Neural crest cell (in vitro differentiated cells): ENCODE data around the gene TUBGCP3. TPM values are rescaled to one million over a fixed set of nuclear protein-coding genes. Genes with fewer than 3 reads are reported as not detected.

Experiments used
- DNase-seq: peaks from one replicate; pipeline ENCODE4 v3.0.0; 2021; ENCODE audit warnings: low read depth, mixed read lengths, low spot score
- H3K27ac Mint-ChIP-seq: one replicate; pipeline ENCODE4 v1.8.0; 2021; ENCODE audit warnings: mild to moderate bottlenecking, mixed read lengths; ENCODE audit not compliant: unreplicated experiment
- H3K27me3 Mint-ChIP-seq: 2 replicates; pipeline ENCODE4 v1.8.0; 2021; ENCODE audit warnings: low read depth, mild to moderate bottlenecking, mixed read lengths
- H3K36me3 Mint-ChIP-seq: 2 replicates; pipeline ENCODE4 v1.8.0; 2021; ENCODE audit warnings: low read depth, mild to moderate bottlenecking, mixed read lengths
- H3K4me1 Mint-ChIP-seq: 2 replicates; pipeline ENCODE4 v1.8.0; 2021; ENCODE audit warnings: mixed read lengths
- H3K4me3 Mint-ChIP-seq: one replicate; pipeline ENCODE4 v1.8.0; 2021; ENCODE audit warnings: mild to moderate bottlenecking, mixed read lengths
- H3K9me3 Mint-ChIP-seq: 2 replicates; pipeline ENCODE4 v1.8.0; 2021; ENCODE audit warnings: mixed read lengths
- CTCF ChIP-seq: fragments of 200-600 bp; sonication (generic); conservative IDR thresholded peaks from 2 replicates; pipeline ENCODE4 v1.5.0; 2021; ENCODE audit warnings: antibody characterized with exemption, mild to moderate bottlenecking
- total RNA-seq: library from RNA; stranded (reverse); gene quantifications from 2 replicates; pipeline ENCODE4 v1.2.1, GENCODE V29; 2021

TUBGCP3 gene
- total RNA-seq, 1 donor from 2014 or later, result 43.9 TPM

GRCh38 chr13:112624602-112625430 is 36.9 kb upstream of the TUBGCP3 start:
- H3K27me3 Mint-ChIP-seq, result peaks cover 12% of the 10 kb centered on the region

GRCh38 chr13:112624040-112624439 is 36.1 kb upstream of the TUBGCP3 start:
- H3K27ac Mint-ChIP-seq, result no peak overlapping the region
- peaks cover 9% of the 10 kb centered on the region for H3K4me1 Mint-ChIP-seq
- H3K9me3 Mint-ChIP-seq, result no peaks in the 10 kb centered on the region
- no peaks in the 10 kb centered on the region for H3K36me3 Mint-ChIP-seq
- peaks cover 9% of the 10 kb centered on the region for H3K27me3 Mint-ChIP-seq
- no peak overlapping the region for H3K4me3 Mint-ChIP-seq
- no peak for DNase-seq
- no peak for TF ChIP-seq CTCF

More at GRCh38 chr13:112624602-112625430, 36.9 kb upstream of the TUBGCP3 start:
- H3K4me3 Mint-ChIP-seq, result no peak overlapping the region
- TF ChIP-seq CTCF, result no peak
- H3K27ac Mint-ChIP-seq, result no peak overlapping the region
- DNase-seq, result no peak
- no peaks in the 10 kb centered on the region for H3K9me3 Mint-ChIP-seq
- H3K36me3 Mint-ChIP-seq, result no peaks in the 10 kb centered on the region
- H3K4me1 Mint-ChIP-seq, result peaks cover 4% of the 10 kb centered on the region

GRCh38 chr13:112623051-112623711 is 35.2 kb upstream of the TUBGCP3 start:
- peaks cover 9% of the 10 kb centered on the region for H3K4me1 Mint-ChIP-seq
- no peak for DNase-seq
- TF ChIP-seq CTCF, result no peak
- H3K27ac Mint-ChIP-seq, result no peak overlapping the region
- H3K4me3 Mint-ChIP-seq, result no peak overlapping the region
- H3K27me3 Mint-ChIP-seq, result peaks cover 8% of the 10 kb centered on the region
- H3K36me3 Mint-ChIP-seq, result no peaks in the 10 kb centered on the region
- no peaks in the 10 kb centered on the region for H3K9me3 Mint-ChIP-seq

- TF ChIP-seq CTCF, result no peak
- Mint-ChIP-seq H3K27ac (no peak overlapping the region), H3K36me3 (no peaks in the 10 kb centered on the region), H3K4me3 (peak overlapping the region; percentile 31), H3K4me1 (peaks cover 9% of the 10 kb centered on the region), H3K27me3 (peaks cover 8% of the 10 kb centered on the region), H3K9me3 (no peaks in the 10 kb centered on the region)
- DNase-seq, result no peak
These were observed 34.4 kb upstream of the TUBGCP3 start for GRCh38 chr13:112622375-112622774.

- Mint-ChIP-seq H3K9me3 (no peaks in the 10 kb centered on the region), H3K4me3 (peak overlapping the region; percentile 78), H3K36me3 (no peaks in the 10 kb centered on the region), H3K4me1 (peaks cover 9% of the 10 kb centered on the region), H3K27ac (peak overlapping the region; percentile 44), H3K27me3 (peaks cover 12% of the 10 kb centered on the region)
- DNase-seq, result peak; percentile 49
- no peak for TF ChIP-seq CTCF
These were observed 32.0 kb upstream of the TUBGCP3 start for GRCh38 chr13:112619730-112620631.
